Right lobe of liver (tissue), 6 donors: Measurements from ENCODE around the gene SLC10A3. TPM values are rescaled to one million over a fixed set of nuclear protein-coding genes. Genes with fewer than 3 reads are reported as not detected.

Experiments
- ATAC-seq, 4 donors: fragments of 200-7000 bp; cut with Tn5 transposase; one replicate each; pipeline ENCODE4 v1.9.1; 2020; ENCODE audit warnings: mild to moderate bottlenecking in 4 of 4, moderate library complexity in 4 of 4
- DNase-seq, 3 donors: peaks; one replicate each; pipeline ENCODE4 v3.0.0-alpha.2; 2020
- H3K27ac ChIP-seq, 3 donors: fragments of 200-600 bp; one replicate each; pipeline ENCODE4 v1.8.0; 2022
- H3K27me3 ChIP-seq, 2 donors: fragments of 200-600 bp; one replicate each; pipeline ENCODE4 v1.8.0; 2022
- H3K36me3 ChIP-seq, 4 donors: fragments of 200-600 bp; sonication (generic) in 1 of 4; one replicate each; pipeline versions ENCODE4 v1.5.1 to v1.8.0; 2017 to 2022; ENCODE audit warnings: control low read depth in 1 of 4
- H3K4me1 ChIP-seq, 4 donors: fragments of 200-600 bp; sonication (generic) in 1 of 4; one replicate each; pipeline versions ENCODE4 v1.5.1 to v1.8.0; 2017 to 2022; ENCODE audit warnings: control low read depth in 1 of 4
- H3K4me3 ChIP-seq, 3 donors: fragments of 200-600 bp; one replicate each; pipeline ENCODE4 v1.8.0; 2022
- H3K9me3 ChIP-seq, 4 donors: fragments of 200-600 bp; sonication (generic) in 1 of 4; one replicate each; pipeline versions ENCODE4 v1.5.1 to v1.8.0; 2017 to 2022; ENCODE audit warnings: control low read depth in 1 of 4
- POLR2A ChIP-seq: fragments of 450-650 bp; IDR thresholded peaks from one replicate; pipeline ENCODE4 v1.6.1; 2017; ENCODE audit warnings: antibody characterized with exemption, mild to moderate bottlenecking
- WGBS: methylation state at CpG from one replicate; pipeline ENCODE4 v1.1.6; 2018; ENCODE audit warnings: low coverage, low lambda C conversion rate; ENCODE audit not compliant: insufficient coverage; ENCODE audit errors: missing lambda C conversion rate; 5-methylcytosine and 5-hydroxymethylcytosine counted together
- intact Hi-C, 2 donors: fragments of 100-400 bp; cut with DNase I; formaldehyde crosslinking; loops; one replicate each; pipeline versions ENCODE4 v1.11.2 to v1.14.1; 2022
- total RNA-seq, 6 experiments: library from RNA; depleted of rRNA in 2 of 6; stranded (reverse); fragments of >200 nt in 2 of 6; fragmentation: NEBNext Ultra II Directional in 3 of 6; extraction: Animal tissue kit (Norgen Biotek cat#: 25700) in 3 of 6; gene quantifications; one replicate each; pipeline versions ENCODE4 v1.1.0 to v1.2.4, GENCODE V29; 2016 to 2023
- TF ChIP-seq, protein P1 (sequence below), 4 donors: fragments of 200-600 bp in 3 of 4; fragments of 450-650 bp in 1 of 4; IDR thresholded peaks; one replicate each; pipeline versions ENCODE4 v1.5.1 to v1.8.0; 2016 to 2022; ENCODE audit warnings: antibody characterized with exemption in 4 of 4, mild to moderate bottlenecking in 2 of 4
- donor health status: DM: no; HTN: yes; CAD: no.
- donor health status: DM: no; HTN: no; CAD: no.
- donor health status: DM: no; HTN: no; CAD: no.
- donor health status: DM: no; HTN: yes; CAD: no.
- donor health status: DM: no; HTN: yes; CAD: no.

Gene SLC10A3
- total RNA-seq, 6 experiments from 2014 or later = 3.0 to 15.2 (median 5.1) TPM

DNA sequence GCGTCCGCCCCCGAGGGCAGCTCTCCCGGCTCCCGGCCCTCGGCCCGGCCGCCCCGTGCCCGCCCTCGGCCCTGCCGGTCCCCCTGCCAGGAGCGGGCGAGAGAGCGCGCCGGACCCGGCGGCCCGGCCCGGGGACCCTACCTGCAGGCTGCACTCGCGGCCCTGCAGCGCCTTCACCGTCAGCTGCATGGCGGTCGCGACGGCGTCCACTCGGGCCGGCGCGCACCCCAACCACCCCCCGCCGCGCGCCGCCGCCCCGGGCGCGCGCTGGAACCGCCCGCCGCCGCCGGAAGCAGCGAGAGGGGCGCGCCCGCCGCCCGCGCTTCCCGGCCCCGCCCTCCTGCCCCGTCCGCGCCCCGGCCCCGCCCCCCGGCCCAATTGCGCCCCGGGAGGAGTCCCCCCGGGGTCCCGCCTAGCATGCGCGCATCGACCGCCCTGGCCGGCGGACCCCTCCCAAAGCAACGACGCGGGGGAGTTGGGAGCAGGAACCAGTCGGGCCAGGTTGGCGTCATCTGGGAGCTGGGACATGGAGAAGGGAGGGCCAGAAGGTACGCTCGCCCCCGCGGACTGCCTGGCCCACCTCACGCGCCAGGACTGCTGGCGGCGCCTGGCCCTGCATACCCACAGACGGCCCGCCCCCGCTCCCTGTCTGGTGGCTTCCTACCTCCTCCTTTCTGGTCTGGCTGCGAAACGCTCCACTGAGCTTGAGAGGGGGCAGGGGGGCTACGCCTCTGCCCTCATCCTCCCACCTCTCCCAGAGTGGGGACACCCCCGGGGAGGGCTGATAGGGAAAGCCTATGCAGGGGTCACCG, 3.8 kb downstream of the SLC10A3 start, which contains the start of gene UBL4A:
Gene UBL4A, minus strand, starts transcription at position 220 of the 812 bp plus-strand sequence. Its CDS starts 31 bp downstream, at position 189.
- no peaks in the 10 kb centered on the region for H3K36me3 ChIP-seq
- H3K27ac ChIP-seq = peak within 1 kb of the TSS; percentile 26 to 71 (median 62)
- peak in 2 of 3 donors; percentile 62 to 72 for DNase-seq
- ATAC-seq = peak; percentile 28 to 50 (median 34)
- TF ChIP-seq, protein P1, sequence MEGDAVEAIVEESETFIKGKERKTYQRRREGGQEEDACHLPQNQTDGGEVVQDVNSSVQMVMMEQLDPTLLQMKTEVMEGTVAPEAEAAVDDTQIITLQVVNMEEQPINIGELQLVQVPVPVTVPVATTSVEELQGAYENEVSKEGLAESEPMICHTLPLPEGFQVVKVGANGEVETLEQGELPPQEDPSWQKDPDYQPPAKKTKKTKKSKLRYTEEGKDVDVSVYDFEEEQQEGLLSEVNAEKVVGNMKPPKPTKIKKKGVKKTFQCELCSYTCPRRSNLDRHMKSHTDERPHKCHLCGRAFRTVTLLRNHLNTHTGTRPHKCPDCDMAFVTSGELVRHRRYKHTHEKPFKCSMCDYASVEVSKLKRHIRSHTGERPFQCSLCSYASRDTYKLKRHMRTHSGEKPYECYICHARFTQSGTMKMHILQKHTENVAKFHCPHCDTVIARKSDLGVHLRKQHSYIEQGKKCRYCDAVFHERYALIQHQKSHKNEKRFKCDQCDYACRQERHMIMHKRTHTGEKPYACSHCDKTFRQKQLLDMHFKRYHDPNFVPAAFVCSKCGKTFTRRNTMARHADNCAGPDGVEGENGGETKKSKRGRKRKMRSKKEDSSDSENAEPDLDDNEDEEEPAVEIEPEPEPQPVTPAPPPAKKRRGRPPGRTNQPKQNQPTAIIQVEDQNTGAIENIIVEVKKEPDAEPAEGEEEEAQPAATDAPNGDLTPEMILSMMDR (IDR thresholded peaks at IDR 0.05) = no peak
- TF ChIP-seq POLR2A = peak; percentile 53
- intact Hi-C loops = no loop called here
- WGBS = 30% methylated on average over 1 of the region's 95 CpGs
- no peaks in the 10 kb centered on the region for H3K9me3 ChIP-seq
- H3K4me3 ChIP-seq = peak within 1 kb of the TSS; percentile 48 to 72 (median 60)
- H3K4me1 ChIP-seq = no peaks in the 10 kb centered on the region
- no peaks in the 10 kb centered on the region for H3K27me3 ChIP-seq

DNA sequence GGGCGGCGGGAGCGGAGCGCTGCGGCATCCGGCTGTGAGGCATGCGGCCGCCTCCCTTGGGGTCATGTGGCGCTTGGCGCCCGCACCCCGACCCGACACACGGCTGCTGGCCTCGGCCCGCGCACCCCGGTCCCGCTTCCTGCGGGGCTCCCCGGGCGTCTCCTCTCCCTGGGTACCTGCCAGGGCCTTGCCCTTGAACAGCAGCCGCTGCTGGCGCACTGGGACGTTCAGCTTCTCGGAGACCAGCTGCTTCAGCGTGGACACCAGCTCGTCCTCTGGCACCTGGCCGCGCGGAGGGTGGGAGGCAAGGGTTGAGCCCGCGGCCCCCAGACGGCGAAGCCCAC, 4.4 kb downstream of the SLC10A3 start:
- Histone ChIP-seq H3K9me3 (no peaks in the 10 kb centered on the region), H3K4me3 (peak overlapping the region; percentile 48 to 72 (median 60)), H3K27ac (peak overlapping the region; percentile 26 to 71 (median 62)), H3K36me3 (no peaks in the 10 kb centered on the region), H3K4me1 (no peaks in the 10 kb centered on the region), H3K27me3 (no peaks in the 10 kb centered on the region)
- peak in 3 of 4 donors; percentile 7 to 31 (median 10) for ATAC-seq
- intact Hi-C loops = no loop called here
- peak; percentile 11 for TF ChIP-seq POLR2A
- TF ChIP-seq, protein P1 (IDR thresholded peaks at IDR 0.05) = no peak
- peak in 2 of 3 donors; percentile 50 to 56 for DNase-seq
- WGBS = no CpG with 5 or more reads among the region's 35 CpGs

DNA sequence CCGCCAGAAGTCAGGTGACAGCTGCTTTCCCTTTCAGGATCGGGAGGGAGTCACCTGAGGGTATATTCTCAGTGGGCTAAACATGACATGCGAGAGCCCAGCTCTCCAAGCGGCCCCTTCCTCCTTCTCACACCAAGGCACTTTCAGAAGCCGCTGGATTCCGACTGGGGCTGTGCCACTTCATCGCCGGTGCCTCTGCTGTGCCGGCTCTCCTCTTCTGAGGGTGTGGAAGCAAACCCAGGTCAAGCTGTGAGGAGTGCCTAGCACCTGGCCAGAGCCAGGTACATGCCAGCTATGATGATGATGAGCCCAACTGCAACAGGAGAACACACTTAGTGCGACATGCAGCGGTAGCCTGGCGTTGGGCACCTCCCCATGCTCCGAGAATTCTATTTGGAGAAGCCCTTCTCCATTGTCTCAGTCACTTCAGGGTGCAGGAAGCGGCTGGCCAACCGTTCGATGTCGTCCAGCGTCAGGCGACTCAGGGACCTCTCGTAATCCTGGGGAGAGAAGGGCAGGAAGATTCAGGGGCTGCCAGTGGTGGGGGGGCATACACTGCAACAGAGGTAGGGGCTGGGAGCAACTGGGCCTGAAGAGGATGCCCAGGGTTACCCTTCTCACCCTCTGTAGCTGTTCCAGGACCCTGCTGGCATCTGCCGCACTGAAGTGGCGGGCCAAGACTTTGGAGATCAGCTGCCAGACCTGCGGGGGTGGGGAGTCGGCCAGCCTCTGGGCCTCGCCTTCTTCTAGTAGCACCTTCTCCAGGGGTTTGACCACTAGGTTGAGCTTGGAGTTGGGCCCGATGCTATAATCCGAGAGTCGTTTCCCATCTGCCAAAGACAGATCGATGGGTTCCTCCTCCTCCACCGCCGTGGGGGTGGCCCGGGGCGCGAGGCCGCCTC, 5.0 kb downstream of the SLC10A3 start:
- TF ChIP-seq, protein P1 (IDR thresholded peaks at IDR 0.05) = no peak
- no peak for TF ChIP-seq POLR2A
- Histone ChIP-seq H3K4me3 (peak overlapping the region; percentile 48 to 72 (median 60)), H3K4me1 (no peaks in the 10 kb centered on the region), H3K27ac (peak overlapping the region; percentile 26 to 71 (median 62)), H3K9me3 (no peaks in the 10 kb centered on the region), H3K36me3 (no peaks in the 10 kb centered on the region), H3K27me3 (no peaks in the 10 kb centered on the region)
- intact Hi-C loops = no loop called here
- ATAC-seq = peak in 1 of 4 donors; percentile 25
- DNase-seq = peak in 1 of 3 donors; percentile 16
- WGBS = 53% methylated on average over 9 of the region's 35 CpGs

DNA sequence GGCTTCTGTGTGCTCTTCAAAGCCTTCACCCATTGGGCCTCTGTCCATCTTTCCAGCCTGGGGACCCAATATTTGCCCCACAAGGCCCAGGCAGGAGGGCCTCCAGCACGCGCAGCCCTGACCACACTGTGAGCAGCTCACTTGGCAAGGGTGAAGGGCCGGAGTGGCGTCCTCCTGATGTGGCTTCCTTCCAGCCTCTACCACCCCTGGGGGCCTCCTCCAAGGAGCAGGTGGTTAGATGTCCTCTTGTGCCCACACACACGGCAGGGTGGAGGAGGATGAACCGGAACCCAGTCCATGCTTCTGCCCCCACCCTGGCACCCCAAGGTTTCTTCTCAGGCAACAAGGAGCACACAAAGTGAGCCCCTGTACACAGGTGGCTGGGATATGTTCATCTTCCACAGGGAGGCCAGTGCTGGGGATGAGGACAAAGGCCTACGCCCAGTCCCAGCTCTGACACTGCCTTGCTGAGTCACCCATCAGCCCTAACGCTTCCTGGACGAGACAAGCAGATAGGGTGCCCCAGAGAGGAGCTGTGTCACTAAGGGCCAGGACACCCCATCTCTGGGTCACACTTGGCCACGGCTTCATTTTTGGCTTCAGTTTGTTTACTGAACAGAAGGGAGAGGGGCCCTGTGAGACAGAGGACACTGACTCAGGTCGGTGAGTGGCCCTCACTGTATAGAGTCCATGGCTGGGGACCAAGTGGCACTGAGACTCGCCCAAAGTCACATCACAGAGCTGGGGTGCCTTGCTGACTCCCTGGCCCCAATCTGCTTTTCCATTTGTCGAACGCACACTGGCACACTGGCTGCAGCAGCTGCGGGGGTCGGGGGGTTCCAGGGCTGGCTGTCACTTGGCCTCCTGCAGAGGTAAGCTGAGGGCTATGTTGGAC, 5.9 kb downstream of the SLC10A3 start:
- Histone ChIP-seq H3K27me3 (no peaks in the 10 kb centered on the region), H3K4me1 (no peaks in the 10 kb centered on the region), H3K27ac (no peak overlapping the region), H3K9me3 (no peaks in the 10 kb centered on the region), H3K4me3 (no peak overlapping the region), H3K36me3 (no peaks in the 10 kb centered on the region)
- TF ChIP-seq, protein P1 (IDR thresholded peaks at IDR 0.05) = no peak
- TF ChIP-seq POLR2A = no peak
- 77% methylated on average over 4 of the region's 16 CpGs for WGBS
- DNase-seq (peak in 2 of 3 donors; percentile 37 to 45), ATAC-seq (peak in 1 of 4 donors; percentile 58)
- intact Hi-C loops = no loop called here
